Activated CD4-positive, alpha-beta memory T cell treated with anti-CD3 and anti-CD28 coated beads, Interleukin-2, amount 10 ng/mL, durations not matched to agents 7 days and 5 days (primary cell): ENCODE data around the gene STXBP2. TPM values are rescaled to one million over a fixed set of nuclear protein-coding genes. Genes with fewer than 3 reads are reported as not detected.

ENCODE experiments used
- CTCF ChIA-PET: fragments of 350-600 bp; sonication (Branson Sonifier 250); formaldehyde crosslinking; loops from one replicate; lab custom pipeline; 2021; ENCODE audit warnings: antibody characterized with exemption, inconsistent platforms; lab: Charles Lee
- POLR2A ChIA-PET: fragments of 350-600 bp; sonication (Branson Sonifier 250); formaldehyde crosslinking; loops from one replicate; lab custom pipeline; 2021; ENCODE audit warnings: antibody characterized with exemption; lab: Charles Lee
- DNase-seq: peaks from one replicate; pipeline ENCODE4 v3.0.0-alpha.2; 2020
- H3K27ac Mint-ChIP-seq: one replicate; pipeline ENCODE4 v1.8.0; 2021; ENCODE audit warnings: mild to moderate bottlenecking, mixed read lengths
- H3K27me3 Mint-ChIP-seq: one replicate; pipeline ENCODE4 v1.8.0; 2021; ENCODE audit warnings: mixed read lengths
- H3K36me3 Mint-ChIP-seq: one replicate; pipeline ENCODE4 v1.8.0; 2021; ENCODE audit warnings: low read depth, mixed read lengths
- H3K4me1 Mint-ChIP-seq: one replicate; pipeline ENCODE4 v1.8.0; 2021; ENCODE audit warnings: mixed read lengths
- H3K4me3 Mint-ChIP-seq: one replicate; pipeline ENCODE4 v1.8.0; 2021; ENCODE audit warnings: mild to moderate bottlenecking, mixed read lengths
- H3K9me3 Mint-ChIP-seq: one replicate; pipeline ENCODE4 v1.8.0; 2021; ENCODE audit warnings: mixed read lengths
- total RNA-seq, 2 experiments: library from RNA; stranded (reverse); gene quantifications; one replicate each; pipeline ENCODE4 v1.2.3, GENCODE V29; 2021

The STXBP2 gene
- total RNA-seq, 2 experiments from 2014 or later = 169 to 171 TPM

DNA sequence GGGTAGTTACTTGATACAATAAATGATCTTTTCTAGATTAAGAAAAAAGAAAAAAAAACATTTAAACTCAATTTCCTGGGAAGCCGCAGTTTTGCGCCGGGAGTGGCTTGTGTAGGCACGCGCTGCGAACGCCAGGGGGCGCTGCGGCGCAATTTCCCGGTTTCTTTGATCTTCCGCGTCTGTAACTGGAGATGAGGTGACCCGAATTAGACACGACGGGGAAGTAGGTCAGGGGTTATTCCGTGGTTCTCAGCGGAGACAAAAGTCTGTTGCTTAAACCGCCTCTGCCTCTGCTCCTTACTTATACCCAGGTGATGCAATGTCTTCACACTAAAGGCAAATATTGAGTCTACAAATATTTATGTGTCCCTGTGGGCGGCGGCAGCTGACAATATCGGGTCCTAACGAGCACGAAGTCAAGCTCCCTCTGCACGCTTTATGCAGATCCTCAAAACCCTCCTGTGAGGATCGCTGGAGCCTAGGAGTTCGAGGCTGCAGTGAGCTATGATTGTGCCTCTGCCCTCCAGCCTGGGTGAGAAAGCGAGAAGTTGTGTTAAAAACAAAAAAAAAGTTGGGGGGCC is 15.2 kb downstream of the STXBP2 start:
- peak; percentile 88 for DNase-seq
- ChIA-PET CTCF (interaction anchor here (0.8 to 2.7 kb wide), 10 partner anchors 22 to 553 kb away, joined by 3 to 16 read pairs (median 4); partner anchors contain the start of genes ARHGEF18, PET100, TRAPPC5 and XAB2), POLR2A (interaction anchor here (0.7 to 1.6 kb wide), 4 partner anchors 14 to 149 kb away, joined by 3 to 4 read pairs (median 4); partner anchors contain the start of genes PET100, TRAPPC5 and XAB2)
- Mint-ChIP-seq H3K36me3 (no peaks in the 10 kb centered on the region), H3K27ac (peak overlapping the region; percentile 41), H3K4me1 (peaks cover 12% of the 10 kb centered on the region), H3K27me3 (no peaks in the 10 kb centered on the region), H3K4me3 (peak overlapping the region; percentile 53), H3K9me3 (no peaks in the 10 kb centered on the region)

DNA sequence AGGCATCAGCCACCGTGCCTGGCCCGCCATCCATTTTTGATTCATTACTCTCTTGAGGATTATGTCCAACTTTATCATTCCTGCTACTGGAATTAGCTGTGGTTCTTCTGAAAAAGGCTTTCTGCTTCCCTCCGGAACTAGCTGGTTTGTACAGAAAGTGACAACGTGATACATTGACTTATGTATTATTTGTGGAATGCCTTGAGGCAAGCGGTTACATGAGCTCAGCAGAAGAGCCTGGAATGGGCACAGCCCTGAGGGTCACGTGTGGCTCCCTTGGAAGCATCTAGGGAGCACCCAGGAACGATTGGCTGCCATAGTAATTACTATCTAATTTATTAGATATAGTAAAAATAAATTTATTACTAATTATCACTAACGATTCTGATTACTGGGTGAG is 17.5 kb downstream of the STXBP2 start:
- Mint-ChIP-seq H3K4me3 (no peak overlapping the region), H3K36me3 (no peaks in the 10 kb centered on the region), H3K4me1 (peaks cover 26% of the 10 kb centered on the region), H3K9me3 (no peaks in the 10 kb centered on the region), H3K27ac (no peak overlapping the region), H3K27me3 (no peaks in the 10 kb centered on the region)
- CTCF ChIA-PET = interaction anchor here (1.8 to 2.2 kb wide), 2 partner anchors 26 to 86 kb away, joined by 8 to 11 read pairs; partner anchors contain the start of gene TRAPPC5
- no peak for DNase-seq
- POLR2A ChIA-PET = no interaction called here

DNA sequence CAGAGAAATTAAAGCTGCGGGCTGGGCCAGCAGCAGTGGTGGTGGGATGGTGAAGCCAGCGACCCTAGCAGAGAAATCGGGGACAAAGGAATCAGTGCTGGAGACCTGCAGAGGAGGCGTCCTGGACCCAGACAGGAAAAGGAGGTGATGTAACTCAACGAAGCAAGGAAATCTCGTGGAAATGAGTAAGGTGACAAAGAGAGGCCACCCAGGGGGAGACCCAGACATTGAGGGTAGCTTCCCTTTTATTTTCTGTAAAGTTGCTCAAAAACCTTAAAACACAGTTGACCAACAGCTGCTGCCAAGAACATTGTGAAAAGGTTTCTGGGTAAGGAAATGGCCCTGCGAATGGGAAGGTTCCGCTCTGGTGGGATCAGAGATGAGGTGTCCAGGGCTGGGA is 18.7 kb downstream of the STXBP2 start:
- Mint-ChIP-seq H3K27me3 (no peaks in the 10 kb centered on the region), H3K27ac (no peak overlapping the region), H3K9me3 (no peaks in the 10 kb centered on the region), H3K4me3 (no peak overlapping the region), H3K36me3 (no peaks in the 10 kb centered on the region), H3K4me1 (peaks cover 26% of the 10 kb centered on the region)
- CTCF ChIA-PET = interaction anchor here (0.6 to 2.2 kb wide), 4 partner anchors 25 to 355 kb away, joined by 5 to 8 read pairs (median 6); partner anchors contain the start of gene TRAPPC5
- POLR2A ChIA-PET = interaction anchor here (0.7 to 1.4 kb wide), 2 partner anchors 18 to 25 kb away, joined by 3 to 5 read pairs; partner anchors contain the start of genes STXBP2 and TRAPPC5
- DNase-seq = no peak

DNA sequence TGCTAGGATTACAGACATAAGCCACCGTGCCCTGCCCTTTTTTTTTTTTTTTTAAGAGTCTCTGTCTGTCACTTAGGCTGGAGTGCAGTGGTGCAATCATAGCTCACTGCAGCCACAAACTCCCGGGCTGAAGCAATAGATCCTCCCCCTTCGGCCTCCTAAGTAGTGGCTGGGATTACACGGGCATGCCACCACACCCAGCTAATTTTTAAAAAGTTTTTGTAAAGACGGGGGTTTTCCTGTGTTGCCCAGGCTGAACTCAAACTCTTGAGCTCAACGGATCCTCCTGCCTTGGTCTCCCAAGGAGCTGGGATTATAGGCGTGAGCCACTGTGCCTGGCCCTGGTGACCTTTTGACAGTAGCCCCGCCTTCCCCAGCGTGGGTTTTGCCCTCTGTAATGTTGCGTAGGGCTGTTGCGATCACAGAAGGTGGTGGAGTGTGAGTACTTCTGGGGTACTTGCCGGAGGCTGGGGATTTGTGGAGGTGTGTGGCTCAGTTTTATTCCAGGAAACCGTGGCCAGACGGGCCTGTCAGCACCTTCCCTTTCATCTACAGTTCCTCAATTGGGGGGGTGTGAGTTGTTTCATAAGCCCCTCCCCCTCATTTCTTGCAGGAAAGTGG is 20.3 kb downstream of the STXBP2 start:
- POLR2A ChIA-PET = interaction anchor here (1.1 to 1.4 kb wide), 3 partner anchors 24 to 27 kb away, joined by 3 to 5 read pairs (median 5); partner anchors contain the start of genes PET100 and TRAPPC5
- H3K36me3 Mint-ChIP-seq = no peaks in the 10 kb centered on the region
- no peak overlapping the region for H3K27ac Mint-ChIP-seq
- CTCF ChIA-PET = interaction anchor here (0.6 to 2.2 kb wide), 7 partner anchors 15 to 1035 kb away, joined by 3 to 9 read pairs (median 5); partner anchors contain the start of gene TRAPPC5
- H3K27me3 Mint-ChIP-seq = no peaks in the 10 kb centered on the region
- no peak overlapping the region for H3K4me3 Mint-ChIP-seq
- DNase-seq = no peak
- peaks cover 23% of the 10 kb centered on the region for H3K4me1 Mint-ChIP-seq
- no peaks in the 10 kb centered on the region for H3K9me3 Mint-ChIP-seq

DNA sequence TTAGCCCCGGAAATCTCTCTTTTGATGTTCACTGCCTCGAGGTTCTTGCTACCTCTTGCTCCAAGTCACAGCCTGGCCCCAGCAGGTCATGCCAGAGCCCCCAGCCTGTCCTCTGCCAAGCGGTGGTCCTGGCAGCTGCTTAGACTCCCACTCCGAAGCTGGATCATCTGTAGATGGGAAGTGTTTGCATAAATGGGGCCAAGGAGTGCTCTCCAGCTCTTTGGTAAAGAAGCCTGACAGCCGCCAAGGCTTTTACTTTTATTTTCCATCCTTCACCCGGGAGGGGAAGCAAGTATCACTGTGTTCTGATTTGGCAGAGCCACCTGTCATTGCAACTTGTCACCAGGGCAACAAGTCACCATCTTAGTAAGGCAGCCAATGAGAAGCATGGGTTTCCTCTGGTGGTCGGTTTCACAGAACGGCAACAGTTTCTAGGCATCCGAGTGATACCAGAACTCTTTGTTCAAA is 21.3 kb downstream of the STXBP2 start:
- ChIA-PET CTCF (interaction anchor here (1.6 to 2.2 kb wide), 2 partner anchors 23 to 211 kb away, joined by 3 to 9 read pairs; partner anchors contain the start of gene TRAPPC5), POLR2A (interaction anchor here (1.1 to 1.4 kb wide), 2 partner anchors 22 to 28 kb away, joined by 3 to 5 read pairs; partner anchors contain the start of genes PET100 and TRAPPC5)
- Mint-ChIP-seq H3K4me1 (peaks cover 16% of the 10 kb centered on the region), H3K27me3 (no peaks in the 10 kb centered on the region), H3K4me3 (peak overlapping the region; percentile 47), H3K36me3 (no peaks in the 10 kb centered on the region), H3K27ac (peak overlapping the region; percentile 38), H3K9me3 (no peaks in the 10 kb centered on the region)
- peak; percentile 53 for DNase-seq

DNA sequence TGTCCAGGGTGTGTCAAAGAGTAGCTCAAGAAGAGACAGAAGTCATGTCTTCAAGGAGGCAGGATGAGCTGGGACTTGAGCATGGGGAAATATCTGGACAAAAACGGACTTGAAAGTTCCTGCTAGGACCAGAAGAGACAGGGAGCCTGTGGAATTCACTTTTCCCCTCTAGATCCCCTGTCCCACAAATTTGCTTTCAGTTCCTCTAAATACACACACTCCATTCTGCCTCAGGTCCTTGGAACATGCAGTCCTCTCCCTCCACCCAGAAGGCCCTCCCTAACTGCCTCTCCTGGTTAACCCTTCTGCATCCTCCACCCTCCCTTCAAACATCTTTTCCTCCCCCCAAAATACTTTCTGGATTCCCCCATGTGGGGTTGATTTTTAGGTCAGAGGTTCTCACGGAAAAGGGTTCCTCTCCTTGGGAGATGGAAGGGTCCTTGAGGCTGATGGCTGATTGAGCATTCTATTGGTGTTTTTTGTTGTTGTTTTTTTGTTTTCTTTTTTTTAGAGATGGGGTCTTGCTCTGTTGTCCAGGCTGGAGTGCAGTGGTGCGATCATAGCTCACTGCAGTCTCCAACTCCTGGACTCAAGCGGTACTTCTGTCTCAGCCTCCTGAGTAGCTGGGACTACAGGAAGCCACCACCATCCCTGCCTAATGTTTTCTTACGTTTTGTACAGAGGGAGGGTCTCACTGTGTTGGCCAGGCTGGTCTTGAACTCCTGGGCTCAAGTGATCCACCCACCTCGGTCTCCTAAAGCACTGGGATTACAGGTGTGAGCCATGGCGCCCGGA is 25.0 kb downstream of the STXBP2 start:
- POLR2A ChIA-PET = interaction anchor here (1.9 kb wide), 1 partner anchor 32 kb away, joined by 5 read pairs; the partner anchor contains the start of gene PET100
- no peaks in the 10 kb centered on the region for H3K36me3 Mint-ChIP-seq
- peaks cover 1% of the 10 kb centered on the region for H3K27me3 Mint-ChIP-seq
- CTCF ChIA-PET = interaction anchor here (0.6 kb wide), 1 partner anchor 458 kb away, joined by 4 read pairs; no protein-coding TSS in a partner anchor
- H3K27ac Mint-ChIP-seq = no peak overlapping the region
- peaks cover 15% of the 10 kb centered on the region for H3K4me1 Mint-ChIP-seq
- no peak overlapping the region for H3K4me3 Mint-ChIP-seq
- no peaks in the 10 kb centered on the region for H3K9me3 Mint-ChIP-seq
- DNase-seq = no peak

DNA sequence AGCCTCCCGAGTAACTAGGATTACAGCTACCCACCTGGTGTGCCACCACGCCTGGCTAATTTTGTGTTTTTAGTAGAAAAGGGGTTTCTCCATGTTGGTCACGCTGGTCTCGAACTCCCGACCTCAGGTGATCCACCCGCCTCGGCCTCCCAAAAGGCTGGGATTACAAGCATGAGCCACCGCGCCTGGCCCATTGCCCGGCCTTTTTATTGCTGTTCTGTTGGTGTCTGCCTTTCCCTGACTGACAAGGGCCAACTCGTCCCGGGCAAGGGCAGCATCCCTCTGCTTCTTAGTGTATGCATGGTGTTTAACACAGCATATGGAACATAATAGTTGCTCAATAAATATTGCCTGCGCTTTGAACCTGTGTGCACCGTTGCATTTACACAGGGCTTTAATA is 25.7 kb downstream of the STXBP2 start:
- Mint-ChIP-seq H3K27ac (no peak overlapping the region), H3K4me1 (peaks cover 10% of the 10 kb centered on the region), H3K27me3 (peaks cover 2% of the 10 kb centered on the region), H3K36me3 (no peaks in the 10 kb centered on the region), H3K4me3 (no peak overlapping the region), H3K9me3 (no peaks in the 10 kb centered on the region)
- CTCF ChIA-PET = no interaction called here
- POLR2A ChIA-PET = interaction anchor here (1.9 kb wide), 1 partner anchor 33 kb away, joined by 5 read pairs; the partner anchor contains the start of gene PET100
- no peak for DNase-seq

DNA sequence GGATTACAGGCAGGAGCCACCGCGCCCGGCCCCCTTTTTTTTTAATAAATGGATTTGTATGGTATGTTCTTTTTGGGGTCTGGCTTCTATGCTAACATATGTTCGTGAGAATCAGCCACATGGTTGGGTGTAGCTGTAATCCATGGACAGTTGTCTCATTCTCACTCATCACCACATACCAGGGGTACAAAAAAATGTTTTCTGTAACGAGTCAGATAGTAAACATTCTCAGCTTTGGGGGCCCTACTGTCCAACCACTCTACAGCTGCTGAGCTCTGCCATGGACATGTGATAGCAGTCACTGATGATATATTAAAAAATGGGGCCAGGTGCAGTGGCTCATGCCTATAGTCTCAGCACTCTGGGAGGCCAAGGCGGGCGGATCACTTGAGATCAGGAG is 26.8 kb downstream of the STXBP2 start:
- DNase-seq = no peak
- no peak overlapping the region for H3K4me3 Mint-ChIP-seq
- peaks cover 3% of the 10 kb centered on the region for H3K4me1 Mint-ChIP-seq
- ChIA-PET POLR2A (no interaction called here), CTCF (interaction anchor here (1.8 kb wide), 1 partner anchor 17 kb away, joined by 6 read pairs; the partner anchor contains the start of gene TRAPPC5)
- H3K27ac Mint-ChIP-seq = no peak overlapping the region
- peaks cover 2% of the 10 kb centered on the region for H3K27me3 Mint-ChIP-seq
- H3K9me3 Mint-ChIP-seq = no peaks in the 10 kb centered on the region
- no peaks in the 10 kb centered on the region for H3K36me3 Mint-ChIP-seq

DNA sequence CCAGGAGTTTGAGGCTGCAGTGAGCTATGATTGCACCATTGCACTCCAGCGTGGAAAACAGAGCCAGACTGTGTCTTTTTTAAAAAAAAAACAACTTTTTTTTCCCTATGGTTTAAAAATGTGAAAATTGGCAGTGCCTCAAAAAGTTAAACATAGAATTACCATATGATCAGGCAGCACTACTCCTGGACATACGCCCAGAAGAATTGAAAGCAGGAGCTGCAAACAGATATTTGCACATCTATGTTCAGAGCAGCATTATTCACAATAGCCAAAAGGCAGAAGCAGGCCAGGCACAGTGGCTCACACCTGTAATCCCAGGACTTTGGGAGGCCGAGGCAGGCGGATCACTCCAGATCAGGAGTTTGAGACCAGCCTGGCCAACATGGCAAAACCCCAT is 28.2 kb downstream of the STXBP2 start:
- peaks cover 4% of the 10 kb centered on the region for H3K4me1 Mint-ChIP-seq
- no peak for DNase-seq
- no peak overlapping the region for H3K27ac Mint-ChIP-seq
- peaks cover 7% of the 10 kb centered on the region for H3K27me3 Mint-ChIP-seq
- H3K4me3 Mint-ChIP-seq = no peak overlapping the region
- H3K36me3 Mint-ChIP-seq = no peaks in the 10 kb centered on the region
- H3K9me3 Mint-ChIP-seq = no peaks in the 10 kb centered on the region
- ChIA-PET POLR2A (no interaction called here), CTCF (interaction anchor here (1.8 kb wide), 1 partner anchor 16 kb away, joined by 6 read pairs; the partner anchor contains the start of gene TRAPPC5)

DNA sequence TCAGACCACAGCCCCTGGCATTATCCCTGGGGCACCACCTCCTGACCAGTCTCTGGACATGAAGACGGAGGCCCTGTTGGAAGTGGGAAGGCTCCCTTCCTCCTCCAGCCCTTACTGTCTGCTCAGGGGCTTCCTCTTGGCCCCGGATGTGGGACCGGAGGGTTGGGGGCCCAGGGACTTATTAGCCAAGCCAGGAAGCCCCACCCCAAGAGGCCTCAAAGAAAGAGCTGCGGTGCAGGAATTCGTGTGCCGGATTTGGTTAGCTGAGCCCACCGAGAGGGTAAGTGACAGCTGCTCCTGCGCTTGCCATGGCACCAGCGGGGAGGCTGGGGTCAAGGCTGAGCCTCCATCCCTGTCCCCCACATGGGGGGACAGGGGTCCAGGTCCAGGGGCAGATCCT is 31.9 kb downstream of the STXBP2 start, which contains the start of gene RETN:
TSS of gene RETN (plus strand) at position 208 of the 400 bp plus-strand sequence. CDS start 278 bp downstream, outside the sequence.
- H3K27me3 Mint-ChIP-seq = peaks cover 22% of the 10 kb centered on the region
- H3K27ac Mint-ChIP-seq = no peak within 1 kb of the TSS
- POLR2A ChIA-PET = no interaction called here
- CTCF ChIA-PET = interaction anchor here (4.8 kb wide), 1 partner anchor 12 kb away, joined by 23 read pairs; the partner anchor contains the start of gene TRAPPC5
- H3K4me3 Mint-ChIP-seq = no peak within 1 kb of the TSS
- H3K4me1 Mint-ChIP-seq = peaks cover 10% of the 10 kb centered on the region
- H3K9me3 Mint-ChIP-seq = no peaks in the 10 kb centered on the region
- no peaks in the 10 kb centered on the region for H3K36me3 Mint-ChIP-seq
- no peak for DNase-seq

DNA sequence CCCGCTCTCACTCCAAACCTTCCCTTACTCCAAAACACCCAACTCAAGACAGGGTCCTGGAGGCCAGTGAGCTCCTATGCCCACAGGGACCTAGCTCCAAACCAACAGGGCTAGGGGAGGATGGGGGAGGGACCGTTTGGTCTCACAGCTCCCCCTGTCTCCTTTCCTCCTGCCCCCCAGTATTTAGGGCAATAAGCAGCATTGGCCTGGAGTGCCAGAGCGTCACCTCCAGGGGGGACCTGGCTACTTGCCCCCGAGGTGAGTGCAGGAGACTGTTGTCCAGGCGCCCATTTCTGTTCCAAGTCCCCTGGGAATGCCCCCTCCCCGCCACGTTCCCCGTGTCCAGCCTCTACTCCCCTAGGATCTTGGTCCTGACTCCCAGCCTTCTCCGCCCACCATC is 32.7 kb downstream of the STXBP2 start:
- peaks cover 30% of the 10 kb centered on the region for H3K27me3 Mint-ChIP-seq
- no peak for DNase-seq
- no peak overlapping the region for H3K4me3 Mint-ChIP-seq

More for the DNA sequence above, 32.7 kb downstream of the STXBP2 start:
- H3K36me3 Mint-ChIP-seq = no peaks in the 10 kb centered on the region
- POLR2A ChIA-PET = no interaction called here
- H3K4me1 Mint-ChIP-seq = peaks cover 18% of the 10 kb centered on the region
- CTCF ChIA-PET = interaction anchor here (4.8 kb wide), 1 partner anchor 11 kb away, joined by 23 read pairs; the partner anchor contains the start of gene TRAPPC5
- no peak overlapping the region for H3K27ac Mint-ChIP-seq
- peaks cover 7% of the 10 kb centered on the region for H3K9me3 Mint-ChIP-seq
